ENCODE data around the gene MALSU1.

- TF ChIP-seq CTCF (IDR thresholded peaks at IDR 0.05; ENCODE audit: low read depth, low read length), result no peak
- no peak for TF ChIP-seq EZH2phosphoT487 (IDR thresholded peaks at IDR 0.05; ENCODE audit: low read depth)
Observed at GRCh38 chr7:23267357-23267756, 31.8 kb upstream of the MALSU1 start.

All from OCI-LY3 (cell line).